GDM1 (cell line): ENCODE measurements around the gene TMEM151B.

ENCODE experiments used
- DNase-seq: peaks from one replicate; lab custom pipeline; 2025; lab: John Stamatoyannopoulos, UW

TMEM151B gene

DNA sequence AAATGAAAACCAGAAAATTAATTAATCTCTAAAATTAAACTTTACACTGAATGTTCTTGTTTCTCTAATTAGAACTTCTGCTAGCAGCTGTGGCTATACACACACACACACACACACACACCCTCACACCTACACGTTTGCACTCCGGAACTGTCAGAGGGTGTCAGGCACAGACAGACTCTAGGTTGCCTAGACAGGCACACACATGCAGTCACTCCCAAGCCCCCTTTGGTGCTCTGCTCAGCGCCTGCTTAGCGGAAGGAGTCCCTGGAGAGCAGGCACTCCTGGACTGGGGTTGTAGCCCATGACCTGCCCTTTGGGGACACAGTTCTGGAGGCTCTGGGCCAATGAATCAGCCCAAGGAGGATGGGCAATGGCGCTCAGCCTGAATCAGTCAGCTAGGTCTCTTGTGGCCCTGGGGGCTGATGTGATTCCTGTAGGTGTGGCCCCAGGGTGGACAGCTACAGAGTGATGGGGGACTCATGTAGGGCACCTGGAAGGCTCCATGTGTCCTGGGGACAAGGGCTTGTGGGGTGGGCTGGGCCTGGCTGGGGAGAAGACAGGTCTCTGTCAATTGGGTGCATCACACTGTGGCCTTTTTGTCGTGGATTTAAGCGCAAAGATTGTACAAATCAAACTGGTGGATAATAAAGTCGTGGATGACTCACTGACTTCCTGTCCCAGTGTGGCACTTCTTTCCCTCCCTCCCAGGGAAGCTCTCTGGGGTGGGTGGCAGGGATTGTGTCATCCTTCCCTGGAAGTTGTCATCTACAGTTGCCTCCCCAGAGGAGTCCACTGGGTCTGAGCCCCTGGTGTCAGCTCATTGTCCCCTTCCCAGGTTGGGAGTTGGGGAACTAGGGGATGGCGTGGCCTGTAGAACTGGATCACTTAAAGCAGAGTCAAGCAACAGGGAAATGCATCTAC, 8.8 kb downstream of the TMEM151B start:
- DNase-seq = no peak

DNA sequence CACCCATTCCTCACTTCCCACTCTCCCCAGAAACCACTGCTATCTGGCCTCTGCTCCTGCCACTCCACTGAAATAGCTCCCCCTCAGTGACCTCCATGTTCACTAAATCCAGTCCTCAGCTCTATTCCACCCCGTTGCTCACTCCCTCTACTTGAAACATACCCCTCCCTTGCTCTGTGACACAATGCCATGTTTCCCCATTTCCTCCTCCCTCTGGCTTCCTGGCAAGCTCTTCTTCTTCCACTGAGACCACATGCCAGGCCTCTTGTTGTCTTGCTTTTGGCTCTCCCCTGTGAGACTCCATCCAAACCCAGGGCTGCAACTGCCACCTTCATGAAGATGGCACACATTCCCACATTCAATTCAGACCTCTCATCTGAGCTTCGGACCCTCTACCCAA, 13.9 kb downstream of the TMEM151B start:
- DNase-seq = no peak

DNA sequence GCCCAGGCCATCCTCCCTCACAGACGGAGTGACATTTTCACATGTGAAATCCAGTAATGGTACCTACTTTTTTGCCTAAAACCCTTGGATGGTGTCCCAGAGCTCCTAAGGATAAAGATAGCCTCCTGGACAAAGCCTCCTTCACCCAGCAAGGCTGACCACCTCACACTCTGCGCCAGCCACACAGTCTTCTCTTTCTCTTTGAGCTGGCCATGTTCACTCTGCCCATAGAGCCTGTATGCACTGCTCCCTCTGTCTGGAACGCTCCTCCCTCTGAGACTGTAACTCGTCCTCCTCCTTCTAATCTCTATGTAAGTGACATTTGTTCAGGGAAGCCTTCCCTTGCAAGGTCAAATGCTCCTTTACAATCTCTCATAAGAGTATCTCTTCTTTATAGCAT, 14.6 kb downstream of the TMEM151B start:
- no peak for DNase-seq

DNA sequence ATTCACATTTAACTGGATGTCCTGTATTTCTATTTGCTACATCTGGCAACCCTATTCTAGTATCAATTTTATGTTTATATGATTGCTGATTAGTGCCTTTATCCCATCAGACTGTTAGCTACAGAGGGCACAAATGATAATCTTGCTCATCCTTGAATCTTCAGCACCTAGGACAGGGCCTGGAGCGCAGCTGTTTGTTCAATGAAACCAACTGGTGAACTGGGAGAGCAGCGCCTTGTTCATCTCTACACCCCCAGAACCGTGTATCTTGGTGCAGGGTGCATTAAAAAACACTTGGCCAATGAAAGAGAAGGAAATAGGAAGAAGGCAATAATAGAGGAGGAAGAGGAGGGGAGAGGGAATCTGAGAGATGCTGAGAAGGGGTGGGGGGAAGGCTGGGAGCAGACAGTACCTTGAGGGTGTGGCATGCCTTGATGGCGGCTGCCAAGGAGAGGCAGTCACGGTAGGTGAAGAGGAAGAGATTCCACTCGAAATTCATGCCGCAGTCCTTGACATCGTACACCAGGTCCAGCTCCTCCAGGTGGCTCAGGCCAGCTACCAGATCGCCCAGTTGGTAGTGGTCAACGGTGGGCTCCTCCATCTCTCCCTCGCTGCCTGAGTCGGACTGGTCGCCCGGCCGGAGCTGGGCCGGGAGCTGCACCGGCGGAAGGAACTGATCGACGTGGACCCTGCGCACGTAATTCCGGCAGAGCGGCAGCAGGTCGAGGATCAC, 15.5 kb downstream of the TMEM151B start:
- DNase-seq = no peak

DNA sequence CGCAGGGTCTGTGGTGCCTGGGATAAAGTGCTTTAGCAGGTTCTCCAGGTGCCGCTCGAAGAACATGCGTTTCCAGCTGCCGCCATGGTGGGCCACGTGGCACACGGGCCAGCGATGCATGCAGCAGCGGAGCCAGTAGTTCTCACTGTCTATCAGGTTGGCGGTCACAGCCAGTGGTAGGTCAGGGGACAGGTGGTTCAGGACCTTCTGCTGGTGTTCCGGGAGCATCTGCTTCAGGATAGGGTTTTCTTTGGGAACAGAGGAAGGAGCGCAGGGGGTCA, 16.0 kb downstream of the TMEM151B start:
- no peak for DNase-seq

DNA sequence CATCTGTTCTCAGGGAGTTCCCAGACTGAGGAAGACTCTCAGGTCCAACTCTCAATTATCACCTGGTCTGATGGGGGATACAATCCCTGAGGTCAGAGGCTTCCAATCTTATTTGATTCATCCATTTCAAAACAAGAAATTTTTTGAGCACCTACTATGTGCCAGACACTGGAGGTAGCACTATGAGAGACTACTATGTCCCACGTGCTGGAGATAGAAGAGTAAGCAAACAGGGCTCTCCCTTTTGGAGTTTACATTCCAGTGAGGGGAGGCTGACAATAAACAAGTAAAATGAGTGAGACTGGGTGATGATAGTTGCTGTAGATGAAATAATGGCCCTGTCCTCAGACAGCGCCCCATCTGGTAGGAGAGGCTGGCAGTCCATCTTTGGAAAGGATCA, 16.5 kb downstream of the TMEM151B start:
- DNase-seq = no peak

DNA sequence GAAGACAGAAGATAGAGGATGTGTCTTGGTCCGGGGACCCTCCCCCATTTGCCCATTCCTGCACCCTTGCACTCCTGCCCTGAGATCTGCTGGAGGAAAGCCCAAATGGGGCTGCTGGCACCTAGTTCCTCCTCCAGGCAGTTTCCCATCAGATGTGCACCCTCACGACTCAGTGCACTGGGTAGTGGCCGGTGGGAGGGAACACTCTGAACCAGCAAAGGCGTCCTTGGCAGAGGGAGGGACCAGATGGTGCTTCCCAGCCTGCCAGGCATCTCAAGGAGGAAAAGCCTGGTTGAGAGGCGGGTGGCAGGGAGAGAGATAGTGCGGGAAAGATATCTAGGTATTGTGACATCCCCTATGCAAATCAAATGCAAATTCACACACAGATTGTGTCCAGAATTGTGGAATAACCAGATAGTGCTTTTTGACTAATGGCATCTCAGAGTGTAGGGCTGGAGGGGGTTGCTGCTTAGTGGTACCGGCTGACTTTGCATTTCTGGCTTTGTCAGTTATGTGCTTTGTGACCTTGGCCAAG, 19.5 kb downstream of the TMEM151B start:
- DNase-seq = no peak

DNA sequence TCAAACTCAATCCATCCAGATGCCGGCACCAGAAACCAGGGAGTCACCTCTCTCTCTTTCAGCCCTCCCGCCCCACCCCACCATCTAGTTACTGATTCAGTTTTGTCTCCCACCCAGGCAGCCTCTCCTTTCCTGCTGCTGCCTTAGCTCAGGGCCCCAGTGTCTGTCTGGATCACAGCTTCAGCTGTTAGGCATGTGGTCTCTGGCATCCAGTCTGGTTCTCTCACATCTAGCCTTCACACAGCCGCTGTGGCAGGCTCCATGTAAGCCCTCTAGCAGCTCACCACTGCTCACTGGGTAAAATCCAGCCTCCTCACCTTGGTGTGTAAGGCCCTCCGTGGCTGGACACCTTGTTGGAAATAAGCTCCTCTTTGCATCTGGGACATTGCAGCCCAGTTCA, 21.6 kb downstream of the TMEM151B start:
- DNase-seq = no peak

DNA sequence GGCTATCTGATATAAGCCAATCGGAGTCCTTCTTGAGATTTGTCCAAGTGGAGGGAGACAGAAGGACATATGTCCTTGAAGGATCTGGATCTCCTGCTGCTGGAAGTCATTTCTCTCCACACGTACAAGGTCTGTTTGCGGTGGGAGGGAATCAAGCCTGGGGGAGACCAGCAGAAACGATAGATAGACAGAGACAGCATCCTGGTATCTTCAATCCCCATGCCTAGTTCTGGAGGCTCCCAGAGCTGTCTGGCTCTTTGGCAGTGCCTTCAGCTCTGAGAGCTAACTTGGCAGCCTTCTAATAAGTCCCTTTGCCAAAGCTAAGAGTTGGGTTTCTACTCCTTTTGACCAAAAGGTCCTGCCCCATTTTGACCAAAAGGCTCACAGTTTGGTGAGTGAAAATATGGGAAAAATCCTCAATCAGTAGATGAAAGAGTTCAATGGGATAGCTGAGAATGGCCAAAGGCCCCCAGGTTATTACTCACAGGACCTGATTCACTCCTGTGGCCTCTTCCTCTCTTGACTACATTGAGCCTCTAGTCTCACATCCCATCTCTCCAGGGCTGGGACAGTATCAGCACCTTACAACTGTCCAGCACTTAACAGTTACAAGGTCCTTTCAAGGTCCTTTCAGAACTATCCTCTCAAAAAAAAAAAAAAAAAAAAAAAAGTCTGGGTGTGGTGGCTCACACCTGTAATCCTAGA, 22.6 kb downstream of the TMEM151B start:
- no peak for DNase-seq

DNA sequence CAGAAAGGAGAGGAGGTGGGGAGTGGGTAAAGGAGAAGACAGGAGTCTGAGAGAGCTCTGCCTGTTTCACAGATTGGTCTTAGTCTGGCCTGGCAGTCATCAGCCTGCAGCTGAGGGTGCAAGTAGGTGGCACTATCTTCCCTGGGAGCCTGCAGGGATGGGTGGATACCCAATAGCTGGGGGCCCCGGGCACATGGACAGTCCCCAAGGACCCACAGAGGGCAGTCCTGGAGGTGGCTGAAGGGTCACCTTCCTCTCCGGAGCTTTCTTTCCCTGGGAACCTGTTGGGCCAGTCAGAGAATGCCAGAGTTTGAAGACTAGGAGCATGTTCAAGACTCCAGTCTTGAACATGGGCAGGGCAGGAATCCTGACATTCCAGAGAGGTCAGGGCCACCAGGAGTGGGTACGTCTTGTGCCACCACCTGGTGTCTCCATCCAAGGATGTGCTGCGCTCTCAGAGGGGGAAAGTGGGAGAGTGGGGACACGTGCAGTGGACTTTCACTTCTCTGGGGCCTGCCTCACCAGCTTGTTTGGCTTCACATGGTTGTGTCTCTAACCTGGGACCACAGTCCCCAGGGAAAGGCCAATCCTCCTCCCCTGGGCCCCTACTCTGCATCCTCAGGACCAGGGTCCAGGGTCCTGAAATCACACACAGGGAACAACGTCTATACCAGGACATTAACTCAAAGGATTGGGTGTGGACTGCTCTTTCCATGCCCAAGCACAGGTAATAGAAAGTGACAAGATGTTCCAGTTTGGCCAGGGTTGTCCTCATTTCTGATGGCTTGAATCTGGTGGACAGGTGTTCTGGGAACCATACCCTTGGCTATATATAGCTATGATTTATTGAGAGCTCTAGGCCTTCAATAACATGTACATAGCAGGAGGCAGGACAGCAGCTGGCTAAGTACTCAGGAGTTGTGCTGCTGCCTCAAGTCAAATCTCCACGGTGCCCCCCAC, 24.9 kb downstream of the TMEM151B start:
- no peak for DNase-seq

DNA sequence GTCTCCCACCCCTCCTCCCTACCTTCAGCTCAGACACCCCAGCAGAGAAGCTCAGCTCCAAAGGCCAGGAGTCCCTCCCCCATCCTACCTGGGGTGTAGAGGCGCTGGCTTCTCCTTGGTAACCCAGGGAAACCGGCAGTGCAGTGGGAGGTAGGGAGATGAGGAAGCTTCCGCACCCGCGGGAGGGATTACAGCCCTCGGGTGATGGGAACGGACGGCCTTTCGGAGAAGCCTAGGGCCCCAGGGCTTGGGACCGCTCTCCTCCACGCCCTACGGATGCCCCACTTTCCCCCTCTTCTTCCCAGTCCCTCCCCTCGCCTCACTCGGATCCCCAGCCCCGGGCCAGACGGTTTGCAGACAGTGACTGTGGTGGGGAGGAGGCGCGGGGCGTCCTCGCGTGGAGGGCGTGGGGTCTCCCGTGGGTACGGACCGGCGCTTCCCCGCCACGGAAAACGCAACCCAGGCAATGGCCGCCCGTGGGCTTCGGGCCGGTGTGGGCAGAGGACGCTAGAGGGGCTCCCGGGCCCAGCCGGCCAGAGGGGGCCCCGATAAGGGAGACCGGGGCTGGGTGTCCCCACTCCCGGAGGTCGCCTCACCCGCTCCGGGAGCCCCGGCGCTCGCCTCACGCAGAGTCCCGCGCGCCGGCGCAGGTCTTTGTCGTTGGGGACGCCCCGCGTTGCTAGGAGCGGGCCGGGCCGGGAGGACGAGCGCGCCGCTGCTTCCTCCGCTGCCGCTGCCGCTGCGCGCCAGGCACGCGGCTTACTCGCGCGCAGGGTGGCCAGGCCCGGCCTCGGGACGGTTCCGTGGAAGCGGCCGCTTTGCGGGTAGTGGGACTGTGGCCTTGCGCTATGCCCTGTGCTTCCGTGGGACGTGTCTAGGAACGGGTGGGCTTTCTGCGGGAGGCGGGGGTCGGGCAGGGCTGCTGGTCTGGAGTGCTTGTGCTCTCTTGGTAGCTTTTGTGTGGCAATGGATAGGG, 27.1 kb downstream of the TMEM151B start:
- DNase-seq = no peak

DNA sequence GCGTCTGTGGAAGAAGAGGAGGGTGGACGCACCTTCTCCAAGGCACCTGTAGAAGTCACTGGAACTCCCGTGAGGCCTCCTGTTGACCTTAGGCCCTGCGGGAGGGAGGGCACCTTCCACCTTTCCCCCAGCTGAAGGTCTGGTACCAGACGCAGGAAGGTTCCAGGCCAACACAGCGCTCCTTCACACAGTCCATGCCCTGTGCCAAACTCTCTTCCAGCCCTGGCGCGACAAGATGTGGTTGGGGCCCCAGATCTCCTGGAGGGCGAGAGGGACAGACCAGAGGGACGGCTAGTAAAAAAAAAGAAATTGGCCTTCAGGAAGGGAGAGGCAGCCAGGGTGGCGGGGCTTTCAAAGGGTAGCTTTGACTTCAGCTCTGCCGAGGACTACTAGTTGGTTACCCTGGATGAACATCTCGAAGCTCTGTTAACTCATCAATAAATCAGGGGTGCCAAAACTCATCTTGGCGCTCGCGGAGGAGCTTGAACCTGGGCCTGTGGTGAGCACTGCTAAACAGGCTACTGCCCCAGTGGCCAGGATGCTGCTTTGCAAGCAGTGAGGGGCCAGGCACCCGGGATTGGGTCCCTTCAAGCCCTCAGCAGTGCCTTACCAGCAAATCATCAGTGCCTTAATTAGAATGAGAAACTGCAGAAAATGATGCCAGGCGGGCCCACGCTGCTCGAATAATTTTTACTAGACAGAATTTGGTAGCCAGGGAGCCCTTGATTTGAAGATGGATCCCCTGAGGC, 28.0 kb downstream of the TMEM151B start:
- DNase-seq = no peak

DNA sequence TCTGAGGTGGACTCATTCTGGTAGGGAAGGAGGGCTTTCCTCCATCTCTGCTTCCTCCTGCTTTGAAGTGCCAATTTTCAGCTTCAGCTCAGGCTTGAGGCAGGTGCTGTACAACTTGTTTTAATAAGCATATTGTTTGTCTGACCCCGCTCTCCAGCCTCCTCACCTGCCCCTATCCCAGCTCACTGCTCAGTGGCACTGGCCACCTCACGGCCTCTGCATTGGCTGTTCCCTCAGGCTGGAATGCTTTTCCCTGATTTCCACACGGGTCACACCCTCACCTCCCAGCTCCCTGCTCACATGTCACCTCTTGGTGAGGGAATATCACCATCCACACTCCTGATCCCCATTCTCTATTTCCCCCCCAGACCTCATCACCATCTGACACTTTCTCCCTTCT, 28.6 kb downstream of the TMEM151B start:
- DNase-seq = no peak

DNA sequence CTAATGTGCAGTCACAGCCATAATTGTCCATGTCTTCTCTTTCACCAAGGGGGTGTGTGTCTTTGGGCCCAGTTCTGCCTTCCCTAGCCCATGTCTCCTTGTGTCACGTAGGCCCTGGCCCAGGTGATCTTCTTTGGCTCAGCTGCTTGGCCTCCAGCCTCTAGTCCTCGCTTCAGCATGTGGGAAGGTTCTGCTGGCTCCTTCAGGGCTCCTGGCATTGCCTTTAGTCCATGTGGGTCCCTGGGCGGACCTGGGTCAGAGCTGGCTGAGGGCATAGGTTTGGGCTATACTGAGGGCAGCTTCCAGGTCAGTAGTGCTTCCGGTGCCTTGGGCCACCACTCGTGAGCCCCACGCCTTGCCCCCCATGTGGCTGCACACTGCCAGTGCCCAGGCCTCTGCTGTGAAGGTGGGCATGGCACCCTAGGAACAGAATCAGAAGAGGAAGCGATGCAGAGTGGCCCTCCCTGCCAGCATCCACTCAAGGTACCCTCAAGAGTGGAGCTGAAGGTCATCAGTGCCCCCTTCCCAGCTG, 30.1 kb downstream of the TMEM151B start:
- DNase-seq = no peak

DNA sequence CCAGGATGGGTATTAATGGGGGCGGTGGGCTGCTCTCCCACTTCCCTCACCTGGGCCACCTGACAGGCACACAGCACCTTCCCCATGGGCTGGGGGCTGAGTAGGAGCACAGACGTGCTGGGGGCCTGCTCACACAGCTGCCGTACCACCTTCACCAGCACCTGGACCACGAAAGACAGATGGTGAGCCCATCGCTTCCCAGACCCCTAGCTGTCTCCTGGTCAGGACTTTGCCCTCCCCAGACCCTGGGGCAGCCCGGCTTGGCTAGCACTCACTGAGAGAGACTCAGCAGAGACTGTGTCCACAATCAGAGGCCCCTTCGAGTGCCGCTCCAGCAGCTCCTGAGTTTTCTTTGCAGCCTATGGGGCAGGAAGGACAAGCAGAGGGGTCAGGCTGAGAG, 30.9 kb downstream of the TMEM151B start:
- no peak for DNase-seq

DNA sequence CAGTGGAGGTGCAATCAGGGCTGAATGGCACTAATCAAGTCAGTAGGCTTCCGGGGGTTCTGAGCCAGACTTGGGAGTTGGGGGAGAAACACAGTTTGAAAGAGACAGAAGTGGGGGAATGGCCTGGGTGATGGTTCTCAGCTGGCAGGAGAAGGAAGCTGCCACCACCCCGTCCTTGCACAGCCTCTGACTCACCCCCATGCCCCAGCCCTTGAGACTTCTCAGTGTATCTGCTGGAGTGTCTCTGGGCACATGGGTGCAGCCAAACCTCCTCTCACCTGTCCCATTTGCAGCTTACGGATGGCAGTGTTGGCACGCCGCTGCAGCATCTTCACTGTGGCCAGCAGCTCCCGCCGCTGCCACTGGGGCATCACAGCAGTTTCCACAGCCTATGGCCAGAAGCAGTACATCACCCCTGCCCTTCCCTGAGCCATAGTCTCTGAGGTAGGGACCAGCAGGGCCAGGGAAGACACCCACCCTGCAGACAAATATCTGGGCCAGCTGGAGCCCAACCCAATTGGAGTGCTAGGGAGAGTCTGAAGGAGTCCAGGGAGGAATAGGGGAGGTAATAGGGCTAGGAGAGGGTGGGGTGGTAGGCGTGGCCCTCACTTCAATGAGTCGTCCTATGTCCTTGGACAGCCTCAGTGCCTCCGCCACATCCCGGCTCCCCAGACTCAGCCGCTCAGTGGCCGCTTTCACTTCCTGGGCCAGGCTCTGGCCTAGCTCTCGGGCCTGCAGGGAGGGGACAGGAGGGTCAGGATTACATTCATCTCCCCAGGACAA, 31.7 kb downstream of the TMEM151B start:
- DNase-seq = no peak

DNA sequence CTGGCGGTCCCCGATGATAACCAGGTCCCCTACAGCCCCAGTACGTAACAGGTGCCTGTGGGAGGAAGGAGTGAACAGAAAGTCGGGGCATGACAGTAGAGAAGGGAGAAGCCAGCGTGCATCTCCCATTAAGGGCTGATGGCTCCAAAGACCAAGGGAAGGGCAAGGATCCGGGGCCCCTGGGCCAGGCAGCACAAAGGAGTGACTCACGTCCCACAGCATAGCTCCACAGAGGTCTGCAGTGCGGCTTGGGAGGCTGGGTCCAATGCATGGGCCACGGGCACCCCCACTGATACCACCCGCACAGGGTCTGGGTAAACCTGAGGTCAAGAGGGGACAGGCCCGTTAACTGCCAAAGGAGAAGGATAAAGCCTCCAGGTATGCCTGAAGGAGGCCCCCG, 32.6 kb downstream of the TMEM151B start:
- DNase-seq = no peak

DNA sequence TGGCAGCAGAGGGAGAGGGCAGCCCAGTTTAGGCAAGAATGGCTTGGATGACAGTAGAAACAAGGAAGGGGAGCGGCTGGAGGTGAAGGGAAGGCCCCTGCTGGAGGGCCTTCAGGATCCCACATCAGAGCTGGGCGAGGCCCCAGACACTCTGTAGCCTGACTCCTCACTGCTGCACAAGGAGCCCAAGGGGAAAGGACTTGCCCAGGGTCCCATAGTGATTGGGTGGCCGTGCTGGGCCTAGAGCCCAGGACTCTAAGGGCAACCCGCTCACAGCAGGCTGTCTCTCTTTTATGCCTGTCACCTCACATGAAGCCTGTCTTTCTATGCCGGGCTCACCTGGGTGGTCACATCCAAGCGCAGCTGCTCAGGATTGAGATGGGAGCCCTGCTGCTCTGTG, 33.6 kb downstream of the TMEM151B start:
- no peak for DNase-seq
